HepG2 (cell line): ENCODE measurements around the gene DACT2. TPM values are rescaled to one million over a fixed set of nuclear protein-coding genes. Genes with fewer than 3 reads are reported as not detected.

ENCODE experiments used
- ATF4 ChIP-seq, 2 experiments: fragments of 450-650 bp in 1 of 2; sonication (generic) in 1 of 2; formaldehyde crosslinking; IDR thresholded peaks; 2 replicates each; pipeline versions ENCODE4 v1.5.0 to v1.8.0; 2020 to 2022; ENCODE audit warnings: mild to moderate bottlenecking in 1 of 2, missing genetic modification reagents in 1 of 2
- CHCHD3 ChIP-seq: sonication (generic); formaldehyde crosslinking; IDR thresholded peaks from 2 replicates; pipeline ENCODE4 v1.8.0; 2022; ENCODE audit warnings: mild to moderate bottlenecking, missing genetic modification reagents, moderate library complexity
- GATAD2A ChIP-seq: IDR thresholded peaks from 2 replicates; pipeline ENCODE4 v1.6.1; 2016
- KLF16 ChIP-seq, 2 experiments: sonication (generic) in 1 of 2; formaldehyde crosslinking in 1 of 2; IDR thresholded peaks; 2 replicates each; pipeline versions ENCODE4 v1.6.1 to v1.8.0; 2016 to 2023; ENCODE audit warnings: missing genetic modification reagents in 2 of 2, missing compliant biosample characterization in 1 of 2
- MLX ChIP-seq: IDR thresholded peaks from 2 replicates; pipeline ENCODE4 v1.6.1; 2016
- NPAS2 ChIP-seq: sonication (generic); formaldehyde crosslinking; IDR thresholded peaks from 2 replicates; pipeline ENCODE4 v1.8.0; 2022; ENCODE audit warnings: mild to moderate bottlenecking, missing genetic modification reagents, borderline replicate concordance
- PAF1 ChIP-seq: IDR thresholded peaks from 2 replicates; pipeline ENCODE4 v1.6.1; 2016; ENCODE audit warnings: missing genetic modification reagents, missing compliant biosample characterization
- PITX1 ChIP-seq: sonication (generic); formaldehyde crosslinking; IDR thresholded peaks from 2 replicates; pipeline ENCODE4 v1.5.1; 2020; ENCODE audit warnings: mild to moderate bottlenecking, missing genetic modification reagents
- SMAD9 ChIP-seq: sonication (generic); formaldehyde crosslinking; IDR thresholded peaks from 2 replicates; pipeline ENCODE4 v1.5.1; 2020; ENCODE audit warnings: mild to moderate bottlenecking, missing genetic modification reagents
- STAT5B ChIP-seq: sonication (generic); formaldehyde crosslinking; IDR thresholded peaks from 2 replicates; pipeline ENCODE4 v1.4.0; 2020; ENCODE audit warnings: missing genetic modification reagents
- UBTF ChIP-seq: sonication (generic); formaldehyde crosslinking; IDR thresholded peaks from 2 replicates; pipeline ENCODE4 v1.4.0; 2020; ENCODE audit warnings: mild to moderate bottlenecking, missing genetic modification reagents
- YY1 ChIP-seq: IDR thresholded peaks from 2 replicates; pipeline ENCODE4 v1.6.1; 2011; ENCODE audit warnings: low read length, low read depth, moderate library complexity, mild to moderate bottlenecking; ENCODE audit not compliant: insufficient read depth, insufficient replicate concordance
- ZEB1 ChIP-seq: IDR thresholded peaks from 2 replicates; pipeline ENCODE4 v1.6.1; 2012; ENCODE audit warnings: mild to moderate bottlenecking, low read depth, inconsistent platforms; ENCODE audit not compliant: insufficient replicate concordance
- ZNF232 ChIP-seq: sonication (generic); formaldehyde crosslinking; IDR thresholded peaks from 2 replicates; pipeline ENCODE4 v1.4.0; 2020; ENCODE audit warnings: missing genetic modification reagents, borderline replicate concordance
- ZNF251 ChIP-seq: sonication (generic); formaldehyde crosslinking; IDR thresholded peaks from 2 replicates; pipeline ENCODE4 v1.9.0; 2021; ENCODE audit warnings: mild to moderate bottlenecking, missing genetic modification reagents
- ZNF275 ChIP-seq: sonication (generic); formaldehyde crosslinking; IDR thresholded peaks from 2 replicates; pipeline ENCODE4 v1.8.0; 2022; ENCODE audit warnings: missing genetic modification reagents, mild to moderate bottlenecking, inconsistent platforms, borderline replicate concordance
- ZNF34 ChIP-seq: sonication (generic); formaldehyde crosslinking; IDR thresholded peaks from 2 replicates; pipeline ENCODE4 v1.4.0; 2020; ENCODE audit warnings: mild to moderate bottlenecking, missing genetic modification reagents, borderline replicate concordance
- ZNF609 ChIP-seq: sonication (generic); formaldehyde crosslinking; IDR thresholded peaks from 2 replicates; pipeline ENCODE4 v1.4.0; 2020; ENCODE audit warnings: mild to moderate bottlenecking, missing genetic modification reagents, borderline replicate concordance
- polyA plus RNA-seq, 8 experiments: library from polyadenylated mRNA; depleted of rRNA in 3 of 8; stranded (reverse) in 7 of 8; unstranded in 1 of 8; fragments of >200 nt; fragmentation: Illumina TruSeq in 4 of 8; extraction: Trizol in 4 of 8; gene quantifications; 2 replicates each; pipeline versions ENCODE4 v1.2.1 to v1.2.3, GENCODE V29; 2011 to 2016; ENCODE audit warnings: low read depth in 4 of 8, missing spikeins in 1 of 8, mixed read lengths in 1 of 8; ENCODE audit not compliant: insufficient read depth in 1 of 8
- total RNA-seq, 5 experiments: library from RNA; depleted of rRNA; stranded (reverse); fragments of >200 nt; fragmentation: Illumina TruSeq; extraction: Trizol; gene quantifications; 2 replicates each; pipeline ENCODE4 v1.2.3, GENCODE V29; 2016; ENCODE audit warnings: low read depth in 1 of 5

DACT2 gene
- total and polyA plus RNA-seq, 2 of the 13 experiments (the other 11 are each of a cell fraction or from before 2014, with no cell fraction given), result 0.15 TPM; not detected in 1

GRCh38 chr6:168274037-168274952, 45.3 kb downstream of the DACT2 start (continued):
- TF ChIP-seq ZNF609 (peak; percentile 94), KLF16 (CRISPR knock-in tag; IDR thresholded peaks at IDR 0.05) (peak in 1 of 2 experiments; percentile 79; a peak in 2 of 4 replicates), ATF4 (CRISPR knock-in tag; IDR thresholded peaks at IDR 0.05) (peak in 1 of 2 experiments; percentile 66; a peak in 1 of 4 replicates), ZNF34 (CRISPR knock-in tag) (peak; percentile 22; the same call in 1 of the 2 replicates), ZNF251 (no peak), ZNF275 (CRISPR knock-in tag) (0 out of 2 replicates have a peak, but pooled peaks have one; percentile 30), CHCHD3 (no peak), ZNF232 (peak; percentile 23; the same call in 1 of the 2 replicates), YY1 (peak; percentile 72), UBTF (peak; percentile 44; the same call in 1 of the 2 replicates), STAT5B (CRISPR knock-in tag) (no peak), GATAD2A (CRISPR knock-in tag) (peak; percentile 93), NPAS2 (no peak), SMAD9 (CRISPR knock-in tag) (no peak), PITX1 (CRISPR knock-in tag) (peak; percentile 70; the same call in 1 of the 2 replicates), PAF1 (CRISPR knock-in tag) (no peak), MLX (CRISPR knock-in tag) (peak; percentile 59; the same call in 1 of the 2 replicates), ZEB1 (peak; percentile 14)
